Activated CD4-positive, alpha-beta T cell treated with anti-CD3 and anti-CD28 coated beads, Interleukin-2, amount 10 ng/mL, durations not matched to agents 24 days and 14 days (primary cell): ENCODE measurements around the gene BSND. TPM values are rescaled to one million over a fixed set of nuclear protein-coding genes. Genes with fewer than 3 reads are reported as not detected.

Source experiments
- DNase-seq: peaks from one replicate; pipeline ENCODE4 v3.0.0; 2022
- H3K27ac Mint-ChIP-seq: one replicate; pipeline ENCODE4 v1.8.0; 2022; ENCODE audit warnings: mild to moderate bottlenecking, mixed read lengths
- H3K27me3 Mint-ChIP-seq: one replicate; pipeline ENCODE4 v1.8.0; 2022; ENCODE audit warnings: mixed read lengths
- H3K36me3 Mint-ChIP-seq: one replicate; pipeline ENCODE4 v1.8.0; 2022; ENCODE audit warnings: low read depth, mild to moderate bottlenecking, mixed read lengths
- H3K4me1 Mint-ChIP-seq: one replicate; pipeline ENCODE4 v1.8.0; 2021; ENCODE audit warnings: mixed read lengths
- H3K4me3 Mint-ChIP-seq: one replicate; pipeline ENCODE4 v1.8.0; 2022; ENCODE audit warnings: mild to moderate bottlenecking, moderate library complexity, mixed read lengths
- H3K9me3 Mint-ChIP-seq: one replicate; pipeline ENCODE4 v1.8.0; 2021; ENCODE audit warnings: mixed read lengths
- intact Hi-C: fragments of 100-400 bp; cut with micrococcal nuclease; formaldehyde crosslinking; loops from one replicate; pipeline ENCODE4 v1.15.1; 2023
- total RNA-seq: library from RNA; stranded (reverse); gene quantifications from 2 replicates; pipeline ENCODE4 v1.2.3, GENCODE V29; 2022

The BSND gene
- total RNA-seq, 1 donor from 2014 or later = not detected

DNA sequence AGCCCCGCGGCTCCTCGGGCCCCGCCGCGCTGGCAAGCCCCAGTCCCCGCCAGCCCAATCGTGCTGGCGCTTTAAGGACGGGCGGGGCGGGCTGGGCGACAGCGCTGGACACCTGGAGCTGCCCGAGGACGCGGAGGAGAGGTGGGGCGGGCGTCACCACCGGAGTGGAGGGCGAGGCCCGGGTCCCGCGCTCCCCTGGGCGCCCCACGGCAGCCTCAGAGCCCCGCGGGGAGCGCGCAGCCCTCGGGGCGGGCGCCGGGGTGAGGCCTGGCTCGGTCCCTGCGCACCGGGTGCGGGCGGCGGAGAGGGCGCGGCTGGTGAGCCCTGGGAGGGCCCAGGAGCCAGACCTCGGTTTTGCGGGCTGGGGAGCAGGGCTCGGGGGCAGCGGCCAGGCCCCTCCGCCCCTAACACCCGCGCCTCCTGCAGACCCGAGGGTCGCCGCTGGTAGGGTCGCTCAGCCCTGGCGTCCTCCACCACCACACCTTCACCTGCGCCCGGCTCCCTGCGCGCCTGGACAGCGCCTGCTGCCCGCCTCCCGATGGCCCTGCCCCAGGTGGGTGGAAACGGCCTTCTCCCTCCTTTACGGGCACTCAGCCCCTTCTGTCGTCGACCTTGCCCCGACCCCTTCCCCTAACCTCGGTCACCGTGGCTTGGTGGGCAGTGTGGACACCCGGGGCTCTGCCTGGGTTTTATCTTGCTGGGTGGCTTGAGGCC is 18.0 kb upstream of the BSND start, which contains the start of gene TMEM61:
TSS of gene TMEM61 (plus strand) at position 101 of the 714 bp plus-strand sequence. CDS start at position 539, 438 bp downstream.
- Mint-ChIP-seq H3K4me3 (no peak within 1 kb of the TSS), H3K27ac (no peak within 1 kb of the TSS), H3K4me1 (no peaks in the 10 kb centered on the region), H3K27me3 (peaks cover 44% of the 10 kb centered on the region), H3K9me3 (no peaks in the 10 kb centered on the region), H3K36me3 (no peaks in the 10 kb centered on the region)
- DNase-seq = no peak
- intact Hi-C loops = no loop called here

DNA sequence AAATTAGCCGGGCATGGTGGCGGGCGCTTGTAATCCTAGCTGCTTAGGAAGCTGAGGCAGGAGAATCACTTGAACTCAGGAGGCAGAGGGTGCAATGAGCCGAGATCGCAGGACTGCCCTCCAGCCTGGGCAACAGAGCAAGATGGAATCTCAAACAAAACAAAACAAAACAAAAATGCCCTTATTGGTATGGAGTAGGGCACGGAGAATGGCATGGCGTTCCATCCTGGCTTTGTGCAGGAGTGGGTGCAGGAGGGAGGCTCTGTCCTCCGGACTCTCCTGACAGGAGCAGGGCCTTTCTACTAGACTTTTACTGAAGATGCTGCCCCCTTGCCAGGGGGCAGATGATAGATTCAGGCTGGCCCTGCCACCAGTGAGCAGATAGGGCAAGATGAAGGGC is 17.3 kb upstream of the BSND start:
- Mint-ChIP-seq H3K4me3 (no peak overlapping the region), H3K36me3 (no peaks in the 10 kb centered on the region), H3K4me1 (no peaks in the 10 kb centered on the region), H3K9me3 (no peaks in the 10 kb centered on the region), H3K27me3 (peaks cover 43% of the 10 kb centered on the region), H3K27ac (no peak overlapping the region)
- intact Hi-C loops = no loop called here
- no peak for DNase-seq

DNA sequence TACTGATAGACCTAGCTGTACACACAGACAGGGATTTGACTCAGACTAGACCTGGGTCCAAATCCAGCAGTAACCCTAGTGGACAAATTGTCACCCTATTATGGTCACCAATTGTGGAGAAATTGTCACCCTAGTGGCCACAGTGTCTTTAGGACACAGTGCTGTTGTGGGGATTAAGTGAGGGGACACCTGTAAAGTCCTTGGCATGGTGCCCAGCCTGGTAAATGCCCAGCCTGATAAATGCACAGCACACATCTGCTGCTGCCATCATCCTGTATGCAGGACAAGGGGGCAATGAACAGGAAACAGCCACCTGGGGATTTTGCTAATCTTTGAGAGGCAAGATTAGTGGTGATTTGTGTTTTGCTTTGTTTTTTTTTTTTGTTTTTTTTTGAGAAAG is 16.0 kb upstream of the BSND start:
- H3K4me3 Mint-ChIP-seq = no peak overlapping the region
- H3K4me1 Mint-ChIP-seq = no peaks in the 10 kb centered on the region
- DNase-seq = no peak
- intact Hi-C loops = no loop called here
- H3K27me3 Mint-ChIP-seq = peaks cover 36% of the 10 kb centered on the region
- no peaks in the 10 kb centered on the region for H3K36me3 Mint-ChIP-seq
- no peaks in the 10 kb centered on the region for H3K9me3 Mint-ChIP-seq
- no peak overlapping the region for H3K27ac Mint-ChIP-seq

DNA sequence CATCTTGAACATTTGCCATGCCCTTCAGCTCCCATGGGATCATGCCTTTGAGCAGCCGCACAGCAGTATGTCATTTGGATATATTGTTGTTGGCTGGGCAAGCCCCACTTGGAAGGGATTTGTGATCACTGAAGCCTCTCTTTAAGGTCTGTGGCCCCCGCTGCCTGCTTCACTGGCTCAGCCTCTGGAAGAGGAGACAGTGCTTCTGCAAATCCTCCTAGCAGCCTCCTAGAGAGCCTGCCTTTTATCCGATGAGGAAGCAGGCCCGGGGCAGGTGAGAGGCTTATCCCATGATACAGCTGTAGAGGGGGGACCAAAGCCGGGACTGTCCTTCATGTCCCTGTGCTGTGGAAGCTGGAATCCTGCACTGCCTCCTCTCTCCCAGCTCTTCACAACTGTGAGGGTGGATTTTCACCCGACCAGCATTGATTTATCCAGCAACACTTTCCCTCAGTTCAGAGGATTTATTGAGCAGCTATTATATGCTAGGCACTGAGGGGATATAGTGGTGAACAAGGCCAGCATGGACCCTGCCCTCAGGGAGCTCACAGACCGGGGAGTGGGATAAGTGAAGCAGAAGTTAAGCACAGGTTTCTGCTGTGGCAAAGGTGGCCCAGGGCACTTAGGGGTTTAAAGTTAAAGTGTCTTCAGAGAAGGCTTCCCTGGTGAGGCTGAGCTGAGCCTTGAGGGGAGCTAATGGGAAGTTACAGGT is 14.4 kb upstream of the BSND start:
- Mint-ChIP-seq H3K27ac (no peak overlapping the region), H3K9me3 (no peaks in the 10 kb centered on the region), H3K4me1 (no peaks in the 10 kb centered on the region), H3K36me3 (no peaks in the 10 kb centered on the region), H3K27me3 (peaks cover 32% of the 10 kb centered on the region), H3K4me3 (no peak overlapping the region)
- DNase-seq = no peak
- intact Hi-C loops = no loop called here

DNA sequence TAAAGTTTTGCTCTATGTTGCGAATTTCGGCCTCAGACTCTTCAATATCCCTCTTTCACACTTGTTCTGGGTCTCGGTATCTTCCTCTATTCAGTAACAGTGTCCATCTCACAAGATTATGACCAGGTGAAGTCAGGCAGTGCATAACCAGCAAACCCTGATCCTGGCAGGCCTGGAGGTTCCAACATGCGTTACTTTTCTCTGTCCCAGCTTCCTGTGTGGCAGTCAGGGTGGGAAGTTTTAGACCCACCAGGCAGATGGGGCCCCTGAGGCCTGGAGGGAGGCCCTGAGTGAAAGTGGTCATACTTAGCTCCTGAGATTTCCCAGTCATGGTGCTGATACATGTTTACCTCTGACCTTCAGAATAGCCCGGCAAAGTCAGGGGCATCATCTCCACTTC is 13.2 kb upstream of the BSND start:
- peaks cover 25% of the 10 kb centered on the region for H3K27me3 Mint-ChIP-seq
- H3K36me3 Mint-ChIP-seq = no peaks in the 10 kb centered on the region
- H3K4me1 Mint-ChIP-seq = no peaks in the 10 kb centered on the region
- H3K4me3 Mint-ChIP-seq = no peak overlapping the region
- no peaks in the 10 kb centered on the region for H3K9me3 Mint-ChIP-seq
- no peak for DNase-seq
- intact Hi-C loops = no loop called here
- no peak overlapping the region for H3K27ac Mint-ChIP-seq

DNA sequence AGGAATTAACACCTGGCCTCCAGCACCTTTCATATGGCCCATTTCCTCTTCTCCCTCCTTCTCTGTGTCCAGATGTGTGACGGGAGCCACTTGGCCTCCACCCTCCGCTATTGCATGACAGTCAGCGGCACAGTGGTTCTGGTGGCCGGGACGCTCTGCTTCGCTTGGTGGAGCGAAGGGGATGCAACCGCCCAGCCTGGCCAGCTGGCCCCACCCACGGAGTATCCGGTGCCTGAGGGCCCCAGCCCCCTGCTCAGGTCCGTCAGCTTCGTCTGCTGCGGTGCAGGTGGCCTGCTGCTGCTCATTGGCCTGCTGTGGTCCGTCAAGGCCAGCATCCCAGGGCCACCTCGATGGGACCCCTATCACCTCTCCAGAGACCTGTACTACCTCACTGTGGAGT is 12.7 kb upstream of the BSND start:
- intact Hi-C loops = no loop called here
- Mint-ChIP-seq H3K4me3 (no peak overlapping the region), H3K27me3 (peaks cover 24% of the 10 kb centered on the region), H3K27ac (no peak overlapping the region), H3K36me3 (no peaks in the 10 kb centered on the region), H3K9me3 (no peaks in the 10 kb centered on the region), H3K4me1 (no peaks in the 10 kb centered on the region)
- no peak for DNase-seq

DNA sequence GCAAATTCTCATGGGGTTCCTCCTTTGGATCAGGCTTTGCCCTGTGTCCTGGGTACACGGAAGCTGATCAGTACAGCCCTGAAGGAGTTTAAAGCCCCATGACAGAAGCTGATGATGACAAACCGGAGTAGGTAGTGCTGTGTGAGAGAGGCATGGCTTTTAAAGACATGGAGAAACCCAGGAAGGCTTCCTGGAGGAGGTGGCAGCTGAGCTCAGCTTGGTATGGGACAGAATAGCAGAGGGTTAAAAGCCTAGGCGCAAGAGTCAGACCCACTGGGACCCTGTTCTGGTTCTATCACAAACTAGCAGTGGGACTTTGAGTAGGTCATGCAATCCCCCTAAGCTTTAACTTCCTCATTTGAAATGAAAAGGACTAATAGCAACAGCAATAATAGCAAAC is 12.2 kb upstream of the BSND start:
- DNase-seq = no peak
- Mint-ChIP-seq H3K27me3 (peaks cover 19% of the 10 kb centered on the region), H3K9me3 (no peaks in the 10 kb centered on the region), H3K4me3 (no peak overlapping the region), H3K36me3 (no peaks in the 10 kb centered on the region), H3K27ac (no peak overlapping the region), H3K4me1 (no peaks in the 10 kb centered on the region)
- intact Hi-C loops = no loop called here

DNA sequence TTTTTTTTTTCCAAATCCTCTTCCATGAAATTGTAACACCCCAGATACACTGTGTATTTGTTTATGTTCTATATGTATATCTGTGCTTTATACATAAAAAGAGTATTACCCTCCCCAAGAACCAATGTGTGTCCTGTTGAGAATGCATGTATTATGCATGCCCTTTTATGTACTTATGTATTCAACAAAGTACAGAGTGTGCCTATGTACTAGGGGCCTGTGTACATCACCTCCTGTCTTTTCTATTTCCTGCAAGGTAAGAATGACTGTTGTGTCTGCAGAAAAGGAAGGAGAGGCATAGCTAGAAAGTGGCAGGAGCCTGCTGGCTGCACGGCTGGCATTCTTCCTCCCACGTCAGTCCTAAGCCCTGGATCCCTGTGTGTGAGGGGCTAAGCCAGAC is 11.3 kb upstream of the BSND start:
- DNase-seq = no peak
- no peaks in the 10 kb centered on the region for H3K36me3 Mint-ChIP-seq
- H3K4me1 Mint-ChIP-seq = no peaks in the 10 kb centered on the region
- H3K27me3 Mint-ChIP-seq = peaks cover 12% of the 10 kb centered on the region
- no peak overlapping the region for H3K4me3 Mint-ChIP-seq
- no peaks in the 10 kb centered on the region for H3K9me3 Mint-ChIP-seq
- intact Hi-C loops = no loop called here
- no peak overlapping the region for H3K27ac Mint-ChIP-seq

DNA sequence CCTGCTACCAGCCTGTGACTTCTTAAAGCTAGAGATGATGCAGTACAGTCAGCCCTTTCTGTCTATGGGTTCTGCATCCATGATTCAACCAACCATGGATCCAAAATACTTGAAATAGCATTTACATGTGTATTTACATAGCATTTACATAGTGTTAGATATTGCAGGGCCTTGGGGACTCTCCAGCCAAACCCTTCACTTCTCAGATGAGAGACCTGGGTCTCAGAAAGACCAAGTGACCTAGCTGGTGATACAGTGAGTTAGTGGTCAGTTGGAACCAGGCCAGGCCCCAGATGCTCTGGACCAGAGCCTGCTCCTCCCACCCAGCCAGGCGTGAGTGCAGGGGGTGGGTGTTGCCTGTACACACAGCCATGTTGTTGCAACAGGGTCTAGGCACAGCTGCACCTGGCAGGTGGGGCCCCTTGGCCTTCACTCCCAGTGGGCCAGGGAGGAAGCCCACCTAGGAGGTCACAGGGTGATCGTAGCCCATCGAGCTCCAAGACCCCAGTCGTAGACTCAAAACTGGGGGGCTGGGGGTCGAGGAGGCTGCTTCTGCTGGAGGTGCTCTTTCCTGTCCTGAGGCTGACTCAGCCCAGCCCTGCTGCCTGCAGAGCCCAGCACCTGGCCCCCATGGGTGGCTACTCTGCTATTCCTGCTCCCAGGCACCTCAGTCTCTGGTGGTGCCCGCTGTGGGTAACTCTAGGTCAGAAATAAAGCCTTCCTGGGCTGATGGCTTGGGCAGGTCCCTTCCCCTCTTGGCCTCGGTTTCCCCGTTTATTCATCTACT is 10.6 kb upstream of the BSND start:
- Mint-ChIP-seq H3K27ac (no peak overlapping the region), H3K36me3 (no peaks in the 10 kb centered on the region), H3K9me3 (no peaks in the 10 kb centered on the region), H3K4me3 (no peak overlapping the region), H3K27me3 (peaks cover 11% of the 10 kb centered on the region), H3K4me1 (no peaks in the 10 kb centered on the region)
- no peak for DNase-seq
- intact Hi-C loops = no loop called here

DNA sequence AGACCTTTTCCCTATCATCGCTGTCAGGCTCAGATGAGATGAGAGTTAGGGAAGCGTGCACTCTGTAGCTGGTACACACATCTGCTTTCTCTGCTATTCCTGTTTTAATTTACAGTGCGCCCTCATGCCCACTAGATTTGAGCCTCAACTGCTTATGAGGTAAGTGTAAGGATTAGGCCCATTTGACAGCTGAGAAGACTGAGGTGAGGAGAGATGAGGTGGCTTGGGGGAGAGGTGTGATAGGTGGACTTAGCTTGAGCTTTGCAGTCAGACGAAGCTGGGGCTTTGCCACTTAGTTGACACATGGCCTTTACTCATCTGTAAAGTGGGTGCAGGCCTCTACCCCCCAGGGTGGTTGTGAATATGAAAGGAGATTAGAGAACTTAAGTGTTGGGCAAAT is 9.8 kb upstream of the BSND start:
- Mint-ChIP-seq H3K36me3 (no peaks in the 10 kb centered on the region), H3K27ac (no peak overlapping the region), H3K27me3 (peaks cover 6% of the 10 kb centered on the region), H3K4me1 (no peaks in the 10 kb centered on the region), H3K9me3 (no peaks in the 10 kb centered on the region), H3K4me3 (no peak overlapping the region)
- intact Hi-C loops = no loop called here
- DNase-seq = no peak

DNA sequence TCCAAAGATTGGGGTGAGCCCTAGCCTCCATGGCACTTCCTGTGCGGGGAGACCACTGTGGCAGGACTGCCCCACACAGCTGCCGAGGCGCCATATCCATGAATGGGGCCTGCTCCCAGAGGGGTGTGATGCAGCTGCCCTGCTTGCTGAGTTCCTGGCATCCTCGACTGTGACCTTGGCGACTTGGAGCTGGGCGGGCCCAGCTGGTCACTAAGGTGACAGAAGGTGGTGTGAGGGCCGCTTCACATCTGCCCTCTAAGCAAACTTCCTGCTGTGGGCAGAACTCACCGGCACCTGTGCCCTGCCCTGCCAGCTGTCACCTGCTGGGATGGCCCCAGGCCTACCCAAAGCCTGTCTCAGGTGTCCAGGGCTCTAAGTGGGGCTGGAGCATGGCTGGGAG is 9.3 kb upstream of the BSND start:
- DNase-seq = no peak
- Mint-ChIP-seq H3K36me3 (no peaks in the 10 kb centered on the region), H3K27ac (no peak overlapping the region), H3K27me3 (peaks cover 3% of the 10 kb centered on the region), H3K9me3 (no peaks in the 10 kb centered on the region), H3K4me3 (no peak overlapping the region), H3K4me1 (peaks cover 2% of the 10 kb centered on the region)
- intact Hi-C loops = no loop called here

DNA sequence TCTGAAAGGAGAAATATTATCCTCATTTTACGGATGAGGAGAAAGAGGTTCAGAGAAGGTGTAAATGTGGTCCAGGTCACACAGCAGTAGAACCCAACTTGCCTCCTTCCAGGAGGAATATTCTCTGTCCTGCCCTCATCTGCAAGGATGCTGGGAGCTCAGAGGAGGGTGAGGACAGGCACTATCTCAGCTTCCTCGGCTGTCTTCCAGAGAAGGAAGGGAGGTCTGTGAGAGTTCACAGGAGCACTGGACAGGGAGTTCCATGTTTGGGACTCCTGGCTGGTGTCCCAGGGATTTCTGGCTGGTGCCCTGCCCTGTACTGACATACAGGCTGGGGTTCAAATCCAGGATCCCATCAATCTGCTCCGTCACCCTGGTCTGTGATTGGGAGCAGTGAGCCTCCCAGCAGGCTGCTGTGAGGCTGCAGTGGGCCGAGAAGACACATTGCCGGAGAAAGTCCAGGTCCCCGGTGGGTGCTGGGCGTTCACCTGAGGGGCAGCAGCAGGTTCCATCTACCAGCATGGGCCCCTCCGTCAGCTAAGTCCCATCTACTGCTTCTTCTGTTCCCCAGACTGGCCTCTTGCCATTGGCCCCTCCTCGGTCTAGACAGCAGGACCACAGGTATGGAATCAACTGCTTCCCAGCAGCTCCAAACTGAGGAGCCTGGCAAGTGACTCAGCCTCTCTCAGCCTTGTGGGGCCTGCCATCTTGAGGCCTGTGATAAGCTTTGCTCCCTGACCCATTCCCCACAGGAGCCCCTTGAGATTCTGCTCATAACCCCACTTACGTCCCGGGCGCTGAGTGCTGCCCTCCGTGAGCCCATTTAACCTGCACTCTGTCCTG is 8.5 kb upstream of the BSND start:
- Mint-ChIP-seq H3K27me3 (peaks cover 6% of the 10 kb centered on the region), H3K36me3 (no peaks in the 10 kb centered on the region), H3K4me3 (no peak overlapping the region), H3K9me3 (no peaks in the 10 kb centered on the region), H3K4me1 (peaks cover 5% of the 10 kb centered on the region), H3K27ac (no peak overlapping the region)
- DNase-seq = no peak
- intact Hi-C loops = no loop called here

DNA sequence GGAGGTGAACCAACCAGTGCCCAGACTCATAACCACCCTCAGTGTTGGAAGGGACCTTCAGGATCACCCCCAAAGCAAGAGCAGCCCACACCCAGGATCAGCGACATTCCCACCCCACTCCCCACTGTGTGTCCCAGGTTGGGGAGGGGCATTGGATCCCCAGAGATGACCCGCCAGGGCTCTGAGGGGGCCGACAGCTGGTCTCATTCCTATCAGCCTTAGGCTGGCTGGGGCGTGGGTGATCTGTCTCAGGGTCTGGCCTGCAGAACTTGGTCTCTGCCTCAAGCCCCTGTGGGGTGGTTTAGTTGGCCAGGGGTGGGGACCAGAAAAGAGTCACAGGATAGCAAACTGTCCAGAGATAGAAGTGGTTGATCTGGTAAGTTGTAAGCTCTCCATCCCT is 7.8 kb upstream of the BSND start:
- Mint-ChIP-seq H3K4me3 (no peak overlapping the region), H3K36me3 (no peaks in the 10 kb centered on the region), H3K4me1 (peaks cover 13% of the 10 kb centered on the region), H3K27me3 (peaks cover 12% of the 10 kb centered on the region), H3K27ac (no peak overlapping the region), H3K9me3 (no peaks in the 10 kb centered on the region)
- DNase-seq = no peak
- intact Hi-C loops = no loop called here
